BLaER1 (cell line): ENCODE measurements around the gene CCDC90B.
"Not testable (repeated sequence)": the region's sequence is repeated elsewhere in the genome, so short reads cannot be mapped to it uniquely, and the experiment has no call there.

Experiments
- H3K27ac ChIP-seq: shearing (Covaris generic); formaldehyde crosslinking; 2 replicates; pipeline ENCODE4 v1.8.1; 2022
- H3K27me3 ChIP-seq: shearing (Covaris generic); formaldehyde crosslinking; 2 replicates; pipeline ENCODE4 v1.8.1; 2022
- H3K36me3 ChIP-seq: shearing (Covaris generic); formaldehyde crosslinking; 2 replicates; pipeline ENCODE4 v1.8.1; 2022
- H3K4me1 ChIP-seq: shearing (Covaris generic); formaldehyde crosslinking; 2 replicates; pipeline ENCODE4 v1.8.1; 2022
- H3K4me2 ChIP-seq: shearing (Covaris generic); formaldehyde crosslinking; 2 replicates; pipeline ENCODE4 v1.8.1; 2022
- H3K4me3 ChIP-seq: shearing (Covaris generic); formaldehyde crosslinking; 2 replicates; pipeline ENCODE4 v1.8.1; 2022
- H3K9ac ChIP-seq: shearing (Covaris generic); formaldehyde crosslinking; 2 replicates; pipeline ENCODE4 v1.8.1; 2022
- H3K9me3 ChIP-seq: shearing (Covaris generic); formaldehyde crosslinking; 2 replicates; pipeline ENCODE4 v1.8.1; 2022
- H4K20me1 ChIP-seq: shearing (Covaris generic); formaldehyde crosslinking; 2 replicates; pipeline ENCODE4 v1.8.1; 2022
- Cebpa-rat ChIP-seq: shearing (Covaris generic); IDR thresholded peaks from 2 replicates; pipeline ENCODE4 v1.8.1; 2022

The CCDC90B gene

DNA sequence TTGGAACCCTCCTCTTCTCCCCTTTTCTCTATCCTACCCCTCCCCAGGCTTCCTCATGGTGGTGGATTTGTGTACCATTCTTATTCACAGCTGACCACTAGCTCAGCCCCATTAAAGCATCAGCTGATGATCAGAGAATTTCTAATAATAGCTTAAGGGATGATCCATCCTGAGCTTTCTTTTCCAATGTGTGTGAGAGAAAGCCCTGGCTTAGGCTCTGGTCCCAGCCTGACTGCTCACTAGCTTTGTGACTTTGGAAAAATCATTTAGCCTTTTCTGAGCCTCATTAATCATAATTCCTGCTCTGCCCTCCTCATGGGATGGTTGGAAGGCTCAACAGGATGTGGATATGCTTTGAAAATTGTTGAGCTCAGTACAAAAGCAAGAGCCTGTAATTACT, 26.3 kb upstream of the CCDC90B start:
- no peaks in the 10 kb centered on the region for H3K4me1 ChIP-seq
- H4K20me1 ChIP-seq: no peaks in the 10 kb centered on the region
- no peak overlapping the region for H3K27ac ChIP-seq
- H3K36me3 ChIP-seq: no peaks in the 10 kb centered on the region
- no peak overlapping the region for H3K4me2 ChIP-seq
- no peak overlapping the region for H3K9ac ChIP-seq
- no peaks in the 10 kb centered on the region for H3K27me3 ChIP-seq
- no peak for TF ChIP-seq Cebpa-rat
- H3K9me3 ChIP-seq: peaks cover 16% of the 10 kb centered on the region
- H3K4me3 ChIP-seq: no peak overlapping the region

DNA sequence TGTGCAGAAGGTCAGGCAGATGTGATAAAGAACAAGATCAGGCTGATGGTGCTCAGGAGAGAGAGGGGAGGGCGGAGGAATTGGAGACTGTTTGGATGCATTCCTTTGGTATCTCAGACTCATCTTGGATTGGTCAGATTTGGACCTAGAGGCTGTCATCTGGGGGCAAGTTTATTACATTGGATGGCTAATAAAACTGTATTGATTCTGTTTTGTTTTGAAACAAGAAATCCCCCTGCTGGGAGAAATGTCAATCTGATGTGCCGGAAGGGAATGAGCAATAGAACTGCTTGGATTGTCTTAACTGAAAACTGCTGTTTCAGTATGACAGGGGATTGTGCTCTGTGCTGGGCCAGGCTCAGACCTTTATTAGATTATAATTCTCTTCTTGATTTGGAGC, 25.5 kb upstream of the CCDC90B start:
- Histone ChIP-seq H3K4me1 (no peaks in the 10 kb centered on the region), H3K36me3 (no peaks in the 10 kb centered on the region), H3K4me3 (no peak overlapping the region), H3K9ac (no peak overlapping the region), H3K27ac (no peak overlapping the region), H3K4me2 (no peak overlapping the region), H3K9me3 (peaks cover 14% of the 10 kb centered on the region), H4K20me1 (no peaks in the 10 kb centered on the region), H3K27me3 (no peaks in the 10 kb centered on the region)
- no peak for TF ChIP-seq Cebpa-rat

DNA sequence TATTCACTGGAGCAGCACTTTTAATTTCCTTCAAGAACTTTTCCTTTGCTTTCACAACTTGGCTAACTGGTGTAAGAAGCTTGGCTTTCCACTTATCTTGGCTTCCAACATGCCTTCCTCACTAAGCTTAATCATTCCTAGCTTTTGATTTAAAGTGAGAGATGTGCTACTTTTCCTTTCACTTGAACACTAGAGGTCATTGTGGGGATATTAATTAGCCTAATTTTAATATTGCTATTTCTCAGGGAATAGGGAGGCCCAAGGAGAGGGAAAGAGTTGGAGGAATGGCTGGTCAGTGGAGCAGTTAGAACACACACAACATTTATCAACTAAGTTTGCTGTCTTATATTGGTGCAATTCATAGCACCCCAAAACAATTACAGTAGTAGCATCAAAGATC, 24.6 kb upstream of the CCDC90B start:
- Histone ChIP-seq H3K27ac (no peak overlapping the region), H3K9me3 (0 out of 2 replicates have a peak, but pooled peaks cover 6% of the 10 kb centered on the region), H3K27me3 (no peaks in the 10 kb centered on the region), H3K36me3 (no peaks in the 10 kb centered on the region), H3K4me3 (no peak overlapping the region), H4K20me1 (no peaks in the 10 kb centered on the region), H3K4me2 (no peak overlapping the region), H3K9ac (no peak overlapping the region), H3K4me1 (no peaks in the 10 kb centered on the region)
- no peak for TF ChIP-seq Cebpa-rat

DNA sequence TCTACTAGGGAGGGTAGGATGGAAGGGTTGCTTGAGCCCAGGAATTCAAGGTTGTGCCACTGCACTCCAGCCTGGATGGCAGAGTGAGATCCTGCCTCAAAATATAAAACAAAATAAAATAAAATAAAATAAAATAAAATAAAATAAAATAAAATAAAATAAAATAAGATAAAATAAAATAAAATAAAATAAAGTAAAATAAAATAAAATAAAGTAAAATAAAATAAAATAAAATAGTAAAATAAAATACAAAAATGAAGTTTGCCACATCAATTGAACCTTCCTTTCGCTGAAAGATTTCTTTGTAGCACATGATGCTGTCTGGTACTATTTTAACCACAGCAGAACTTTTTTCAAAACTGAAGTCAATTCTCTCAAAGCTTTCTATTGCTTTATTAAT, 22.4 kb upstream of the CCDC90B start:
- not testable (repeated sequence) for H4K20me1 ChIP-seq, H3K4me2 ChIP-seq

DNA sequence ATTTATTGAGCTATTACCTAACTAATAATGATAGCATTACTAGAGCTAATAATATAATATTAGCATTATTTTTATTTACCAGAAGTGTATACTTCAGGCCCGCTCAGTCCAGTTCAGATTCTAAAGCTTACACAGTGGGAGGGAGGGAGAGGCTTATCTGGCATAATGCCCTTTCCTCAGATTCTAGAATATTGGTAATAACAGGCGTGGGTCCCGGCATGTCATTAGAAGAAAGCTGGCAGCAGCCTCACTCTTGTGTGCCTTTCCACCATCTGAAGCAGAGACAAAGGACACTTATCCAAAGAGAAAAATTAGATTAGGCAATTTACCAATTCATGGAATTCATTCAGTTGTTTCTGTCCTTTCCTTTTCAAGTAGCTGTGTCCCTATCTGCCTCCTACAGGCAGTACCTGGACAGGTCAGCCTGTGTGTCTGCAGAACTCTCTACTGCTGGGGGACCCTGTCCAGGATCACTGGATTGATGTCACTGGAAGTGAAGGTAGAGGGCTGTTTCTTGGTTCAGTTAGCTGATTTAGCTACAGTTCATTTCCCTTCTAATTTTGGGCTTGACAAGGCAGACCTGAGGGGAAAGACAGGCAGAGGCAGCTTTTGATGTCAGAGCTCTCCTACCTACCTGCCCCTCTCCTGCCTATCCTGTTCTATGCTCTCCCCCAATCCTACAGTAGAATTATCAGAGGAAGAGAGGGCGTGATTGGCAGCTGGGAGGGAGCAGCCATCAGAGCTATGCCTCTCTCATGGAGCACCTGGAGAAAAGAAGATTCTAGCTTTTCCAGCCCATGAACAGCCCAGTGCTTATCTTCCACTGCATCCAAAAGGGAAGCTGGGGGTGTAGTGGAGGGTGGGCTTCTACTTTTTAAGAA, 20.3 kb upstream of the CCDC90B start:
- Histone ChIP-seq H3K27me3 (no peaks in the 10 kb centered on the region), H3K9me3 (0 out of 2 replicates have a peak, but pooled peaks cover 6% of the 10 kb centered on the region), H3K4me3 (no peak overlapping the region), H3K4me2 (no peak overlapping the region), H3K4me1 (no peaks in the 10 kb centered on the region), H4K20me1 (no peaks in the 10 kb centered on the region), H3K27ac (no peak overlapping the region), H3K9ac (no peak overlapping the region), H3K36me3 (no peaks in the 10 kb centered on the region)
- no peak for TF ChIP-seq Cebpa-rat

More for the DNA sequence above, 22.4 kb upstream of the CCDC90B start:
- not testable (repeated sequence) for H3K27ac ChIP-seq, H3K4me1 ChIP-seq, H3K9ac ChIP-seq, H3K9me3 ChIP-seq, H3K27me3 ChIP-seq, H3K36me3 ChIP-seq, H3K4me3 ChIP-seq

DNA sequence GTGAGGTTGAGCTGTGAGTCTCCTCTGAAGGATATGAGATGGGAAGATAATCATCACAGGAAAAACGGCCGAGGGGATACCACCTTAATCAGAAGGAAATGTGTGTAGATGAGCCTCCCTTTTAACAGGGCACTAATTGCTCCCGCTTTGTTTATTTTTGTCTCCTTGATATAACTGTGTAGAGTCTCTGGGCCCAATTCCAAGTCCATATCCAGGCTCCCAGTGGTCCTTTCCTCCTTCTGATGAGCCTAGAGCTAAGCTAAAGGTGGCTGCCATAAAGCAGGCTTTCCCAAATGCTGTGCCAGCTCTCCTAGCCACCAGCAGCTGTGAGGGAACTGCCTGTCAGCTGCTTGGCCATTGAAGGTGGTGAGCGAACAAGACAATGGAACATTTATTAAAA, 17.1 kb upstream of the CCDC90B start:
- H3K4me2 ChIP-seq: no peak overlapping the region
- H3K9ac ChIP-seq: no peak overlapping the region
- H3K27me3 ChIP-seq: no peaks in the 10 kb centered on the region
- no peaks in the 10 kb centered on the region for H3K9me3 ChIP-seq
- no peak overlapping the region for H3K4me3 ChIP-seq
- no peak overlapping the region for H3K27ac ChIP-seq
- H4K20me1 ChIP-seq: no peaks in the 10 kb centered on the region
- H3K36me3 ChIP-seq: no peaks in the 10 kb centered on the region
- no peak for TF ChIP-seq Cebpa-rat
- no peaks in the 10 kb centered on the region for H3K4me1 ChIP-seq

DNA sequence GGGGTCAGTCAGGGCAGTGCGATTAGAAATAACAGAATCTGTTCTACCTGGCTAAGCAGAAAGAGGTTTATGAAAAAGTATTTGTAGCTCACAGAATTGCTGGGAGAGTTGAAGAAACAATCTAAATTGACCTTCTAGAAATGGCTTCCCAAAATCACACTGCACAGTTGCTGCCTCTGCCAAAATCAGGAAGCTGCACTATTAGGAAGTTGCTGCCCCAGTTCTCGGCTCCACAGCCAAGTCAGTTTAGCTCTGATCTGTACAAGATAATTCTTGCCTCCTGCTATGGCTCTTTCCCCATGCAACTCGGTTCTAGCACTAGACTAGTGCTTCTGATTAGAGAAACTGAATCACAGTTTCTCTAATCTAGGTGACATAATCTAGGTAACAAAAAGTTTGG, 16.0 kb upstream of the CCDC90B start:
- no peaks in the 10 kb centered on the region for H3K36me3 ChIP-seq
- H3K4me3 ChIP-seq: no peak overlapping the region
- no peaks in the 10 kb centered on the region for H3K9me3 ChIP-seq
- H3K4me1 ChIP-seq: no peaks in the 10 kb centered on the region
- no peak overlapping the region for H3K4me2 ChIP-seq
- H3K27ac ChIP-seq: no peak overlapping the region
- no peaks in the 10 kb centered on the region for H3K27me3 ChIP-seq
- no peaks in the 10 kb centered on the region for H4K20me1 ChIP-seq
- TF ChIP-seq Cebpa-rat: no peak
- H3K9ac ChIP-seq: no peak overlapping the region

DNA sequence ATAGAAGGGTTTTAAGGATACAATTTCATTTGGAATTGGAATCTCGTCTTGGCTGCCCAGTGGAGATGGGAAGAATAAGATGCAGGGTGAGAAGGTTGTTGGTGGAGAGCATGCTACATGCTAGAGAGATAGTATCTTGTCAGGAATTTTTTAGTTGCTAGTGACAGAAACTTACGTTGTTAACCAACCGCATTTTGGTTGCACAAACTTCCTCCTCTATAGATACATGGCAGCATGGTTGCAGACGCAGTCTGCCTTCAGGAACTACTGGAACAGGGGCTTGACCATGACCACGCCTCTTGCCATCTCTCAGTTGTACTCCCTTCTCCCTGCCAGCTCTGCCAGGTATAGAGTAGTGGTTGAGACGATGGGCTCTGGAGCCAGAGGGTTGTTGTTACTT, 13.5 kb upstream of the CCDC90B start:
- no peak overlapping the region for H3K27ac ChIP-seq
- no peak for TF ChIP-seq Cebpa-rat
- no peaks in the 10 kb centered on the region for H3K4me1 ChIP-seq

DNA sequence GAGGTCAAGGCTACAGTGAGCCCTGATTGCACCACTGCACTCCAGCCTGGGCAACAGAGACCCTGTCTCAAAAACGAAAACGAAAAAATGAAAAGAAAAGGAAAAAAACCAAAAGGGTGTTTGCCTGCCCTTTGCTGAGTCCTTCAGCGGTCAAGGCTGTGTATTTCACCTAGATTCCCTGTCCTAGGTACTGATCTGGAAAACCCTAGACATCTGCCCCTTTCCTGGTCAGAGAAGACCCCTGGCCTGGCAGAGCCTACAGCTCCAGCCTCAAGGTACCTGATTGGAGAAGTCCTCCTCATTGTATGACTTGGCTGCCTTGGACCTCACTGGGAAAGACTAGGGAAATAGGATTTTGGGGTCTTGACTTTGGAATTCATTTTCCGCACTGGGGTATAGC, 8.0 kb upstream of the CCDC90B start:
- no peak overlapping the region for H3K4me2 ChIP-seq
- no peaks in the 10 kb centered on the region for H3K27me3 ChIP-seq
- no peaks in the 10 kb centered on the region for H3K36me3 ChIP-seq
- no peak overlapping the region for H3K27ac ChIP-seq
- TF ChIP-seq Cebpa-rat: no peak
- no peaks in the 10 kb centered on the region for H3K9me3 ChIP-seq
- no peak overlapping the region for H3K9ac ChIP-seq
- H4K20me1 ChIP-seq: no peaks in the 10 kb centered on the region
- peaks cover 6% of the 10 kb centered on the region for H3K4me1 ChIP-seq
- no peak overlapping the region for H3K4me3 ChIP-seq

More for the DNA sequence above, 13.5 kb upstream of the CCDC90B start:
- Histone ChIP-seq H4K20me1 (no peaks in the 10 kb centered on the region), H3K4me3 (no peak overlapping the region), H3K27me3 (no peaks in the 10 kb centered on the region), H3K4me2 (no peak overlapping the region), H3K9me3 (no peaks in the 10 kb centered on the region), H3K36me3 (no peaks in the 10 kb centered on the region), H3K9ac (no peak overlapping the region)

DNA sequence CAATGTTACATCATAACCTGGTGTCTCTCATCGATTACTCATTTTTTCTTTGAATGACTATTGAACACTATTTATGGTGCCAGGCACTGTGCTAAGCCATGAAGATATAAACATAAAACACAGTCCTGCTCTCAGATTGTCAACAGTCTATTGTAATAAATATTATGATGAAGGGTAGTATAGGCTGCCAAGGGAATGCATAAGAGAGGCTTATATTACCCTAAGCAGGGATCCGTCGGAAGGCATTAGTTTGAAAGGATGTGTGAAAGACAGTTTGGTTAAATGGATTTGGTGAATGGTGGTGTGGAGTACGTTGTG, 7.2 kb upstream of the CCDC90B start:
- no peak overlapping the region for H3K4me2 ChIP-seq
- no peaks in the 10 kb centered on the region for H3K27me3 ChIP-seq
- TF ChIP-seq Cebpa-rat: no peak
- H3K9ac ChIP-seq: no peak overlapping the region
- H3K36me3 ChIP-seq: no peaks in the 10 kb centered on the region
- H3K27ac ChIP-seq: no peak overlapping the region
- no peaks in the 10 kb centered on the region for H4K20me1 ChIP-seq
- H3K9me3 ChIP-seq: no peaks in the 10 kb centered on the region
- peaks cover 9% of the 10 kb centered on the region for H3K4me1 ChIP-seq
- no peak overlapping the region for H3K4me3 ChIP-seq
